ELF-1 (cell line): ENCODE measurements around the gene GNA14.
"Not testable (repeated sequence)": the region's sequence is repeated elsewhere in the genome, so short reads cannot be mapped to it uniquely, and the experiment has no call there.

ENCODE experiments used
- DNase-seq: peaks from one replicate; pipeline ENCODE4 v3.0.0-alpha.2; 2016; ENCODE audit warnings: low read depth, low spot score

Gene GNA14

DNA sequence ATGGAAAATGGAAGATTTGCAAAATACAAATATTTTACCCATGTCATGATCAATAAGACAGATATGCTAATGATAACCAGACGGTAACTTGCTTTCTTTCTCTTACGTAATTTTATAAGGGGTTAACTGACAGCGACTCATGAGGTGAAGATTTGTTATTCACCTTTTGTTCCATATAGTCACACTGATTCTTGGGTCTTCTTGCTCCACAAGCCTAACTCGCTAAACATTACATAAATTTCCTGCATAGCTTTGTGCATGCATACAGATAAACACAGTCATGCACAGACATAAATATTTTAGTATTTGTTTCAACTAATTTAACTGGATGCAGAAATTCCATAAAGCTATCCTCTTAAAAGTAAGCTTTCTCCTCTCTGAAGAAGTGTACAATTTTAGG is 244.9 kb downstream of the GNA14 start:
- no peak for DNase-seq

DNA sequence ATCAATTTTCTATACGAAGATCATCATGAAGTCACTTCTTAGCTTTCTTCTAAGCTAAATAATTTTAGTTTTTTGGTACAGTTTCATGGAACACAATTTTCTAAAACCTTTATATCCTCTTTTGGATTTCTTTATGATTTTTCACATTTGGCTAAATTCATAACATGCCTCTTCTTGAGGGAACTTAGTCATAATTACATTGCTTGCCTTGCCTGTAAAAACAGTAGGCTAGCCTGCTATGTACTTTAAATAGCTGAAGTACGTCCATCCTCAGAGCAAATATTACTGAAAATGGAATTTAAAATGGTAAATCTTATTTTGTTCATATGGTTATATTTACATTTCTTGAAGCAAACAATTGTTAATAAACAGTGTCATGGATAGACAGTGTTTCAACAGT is 245.8 kb downstream of the GNA14 start:
- DNase-seq, result no peak

DNA sequence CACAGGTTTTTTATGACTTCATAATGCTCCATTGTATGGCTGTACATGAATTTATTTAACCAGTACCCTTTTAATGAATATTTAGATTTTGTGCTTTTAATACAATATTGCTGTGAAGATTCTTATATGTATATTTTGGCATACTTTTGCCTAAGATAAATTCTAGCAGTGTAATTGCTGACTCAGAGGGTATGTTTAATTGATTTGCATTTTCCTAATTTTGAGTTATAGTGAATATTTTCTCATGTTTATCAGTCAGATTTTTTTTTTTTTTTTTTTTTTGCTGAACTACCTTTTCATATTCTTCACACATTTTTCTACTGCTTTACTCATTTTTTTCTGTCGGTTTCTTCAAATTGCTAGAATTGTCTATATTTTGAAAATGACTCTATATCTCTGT is 248.2 kb downstream of the GNA14 start:
- no peak for DNase-seq

- DNase-seq, result not testable (repeated sequence)
Observed at GRCh38 chr9:77398581-77398980, 249.5 kb downstream of the GNA14 start.

DNA sequence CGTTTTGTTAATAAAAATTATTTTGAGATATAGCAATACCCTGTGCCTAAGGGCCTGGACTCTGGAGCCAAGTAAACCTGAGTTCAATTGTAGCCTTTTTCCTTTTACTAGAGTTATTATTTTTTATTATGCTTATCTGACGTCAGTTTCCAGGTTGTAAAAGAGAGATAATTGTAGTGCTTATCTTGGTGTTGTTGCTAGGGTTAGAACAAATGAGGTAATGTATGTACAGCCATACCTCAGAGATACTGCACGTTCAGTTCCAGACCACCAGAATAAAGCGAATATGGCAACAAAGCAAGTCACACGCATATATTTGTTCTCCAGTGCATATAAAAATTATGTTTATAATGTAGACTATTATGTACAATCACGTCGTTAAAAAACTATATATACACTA is 255.8 kb downstream of the GNA14 start:
- no peak for DNase-seq

GRCh38 chr9:77391834-77392233 is 256.3 kb downstream of the GNA14 start:
- no peak for DNase-seq

- DNase-seq, result no peak
Observed at GRCh38 chr9:77386187-77386586, 261.9 kb downstream of the GNA14 start.

GRCh38 chr9:77384406-77384805 is 263.7 kb downstream of the GNA14 start:
- no peak for DNase-seq

DNA sequence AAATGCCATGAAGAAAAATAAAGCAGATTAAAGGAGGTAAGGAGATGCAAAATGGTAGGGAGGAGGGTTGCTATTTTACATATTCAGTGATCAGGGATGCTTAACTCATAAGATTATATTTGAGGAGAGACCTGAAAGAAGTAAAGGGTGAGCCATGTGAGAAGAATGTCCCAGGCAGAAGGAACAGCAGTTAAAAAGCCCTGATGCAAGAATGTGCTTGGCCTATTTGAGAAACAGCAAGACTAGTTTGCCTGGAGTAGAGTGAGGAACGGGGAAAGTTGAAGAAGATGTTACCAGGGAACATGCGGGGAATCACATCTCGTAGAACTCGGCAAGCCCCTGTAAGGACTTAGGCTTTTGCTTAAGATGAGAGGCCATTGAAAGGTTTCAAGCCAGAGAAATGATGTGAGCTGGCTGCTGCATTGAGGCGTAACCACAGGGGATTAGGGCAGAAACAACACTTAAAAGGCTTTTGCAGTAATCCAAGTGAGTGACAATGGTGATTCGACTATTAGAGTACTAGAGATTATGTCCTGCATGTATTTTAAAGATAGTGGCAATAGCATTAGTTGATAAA is 272.1 kb downstream of the GNA14 start:
- DNase-seq, result no peak

GRCh38 chr9:77374266-77374665 is 273.9 kb downstream of the GNA14 start:
- DNase-seq, result no peak
